Keratinocyte (primary cell): Measurements from ENCODE around the gene HS6ST3. TPM values are rescaled to one million over a fixed set of nuclear protein-coding genes. Genes with fewer than 3 reads are reported as not detected.

Experiments used
- DNase-seq: peaks from one replicate; pipeline ENCODE4 v3.0.0-alpha.2; 2011; ENCODE audit warnings: low read depth, missing footprints, low spot score
- FAIRE-seq: peaks from 2 replicates; lab custom pipeline; 2011; peaks lifted over from hg19 to GRCh38; lab: Jason Lieb, UNC
- H2AFZ ChIP-seq: 2 replicates; pipeline ENCODE4 v1.6.0; 2012; ENCODE audit warnings: low read length, control low read depth, inconsistent platforms; ENCODE audit not compliant: control insufficient read depth
- H3K27ac ChIP-seq: 2 replicates; pipeline ENCODE4 v1.5.1; 2011; ENCODE audit warnings: low read length; ENCODE audit not compliant: control insufficient read depth, insufficient read depth
- H3K27me3 ChIP-seq: 3 replicates; pipeline ENCODE4 v1.6.0; 2011; ENCODE audit warnings: low read length; ENCODE audit not compliant: control insufficient read depth, insufficient read depth; ENCODE audit errors: extremely low read depth
- H3K36me3 ChIP-seq, 2 experiments: 2 replicates in 1 of 2; 3 replicates in 1 of 2; pipeline ENCODE4 v1.5.1; 2011; ENCODE audit warnings: low read length in 2 of 2, mild to moderate bottlenecking in 1 of 2; ENCODE audit not compliant: control insufficient read depth in 2 of 2, insufficient read depth in 2 of 2; ENCODE audit errors: extremely low read depth in 1 of 2
- H3K4me1 ChIP-seq: 3 replicates; pipeline ENCODE4 v1.5.1; 2011; ENCODE audit warnings: low read length; ENCODE audit not compliant: control insufficient read depth, insufficient read depth; ENCODE audit errors: extremely low read depth
- H3K4me2 ChIP-seq: 3 replicates; pipeline ENCODE4 v1.6.0; 2011; ENCODE audit warnings: low read depth, low read length; ENCODE audit not compliant: control insufficient read depth, insufficient read depth; ENCODE audit errors: extremely low read depth
- H3K4me3 ChIP-seq, 3 experiments: fragments of 200-600 bp in 1 of 3; sonication (generic) in 1 of 3; 2 replicates in 2 of 3; 3 replicates in 1 of 3; pipeline ENCODE4 v1.5.1; 2011 to 2016; ENCODE audit warnings: low read length in 3 of 3, mild to moderate bottlenecking in 3 of 3, control low read depth in 2 of 3, inconsistent platforms in 1 of 3, low read depth in 1 of 3, mixed read lengths in 1 of 3, mixed run types in 1 of 3, moderate library complexity in 1 of 3; ENCODE audit not compliant: control insufficient read depth in 2 of 3, insufficient read depth in 2 of 3; ENCODE audit errors: extremely low read depth in 1 of 3
- H3K79me2 ChIP-seq: 2 replicates; pipeline ENCODE4 v1.6.0; 2012; ENCODE audit warnings: low read length; ENCODE audit not compliant: control insufficient read depth, insufficient read depth
- H3K9ac ChIP-seq: 3 replicates; pipeline ENCODE4 v1.6.0; 2011; ENCODE audit warnings: low read length; ENCODE audit not compliant: control insufficient read depth, insufficient read depth; ENCODE audit errors: extremely low read depth
- H3K9me1 ChIP-seq: 3 replicates; pipeline ENCODE4 v1.6.0; 2011; ENCODE audit warnings: low read length; ENCODE audit not compliant: control insufficient read depth, insufficient read depth; ENCODE audit errors: extremely low read depth
- H3K9me3 ChIP-seq: 2 replicates; pipeline ENCODE4 v1.5.1; 2012; ENCODE audit warnings: low read depth, low read length; ENCODE audit not compliant: control insufficient read depth
- H4K20me1 ChIP-seq: 3 replicates; pipeline ENCODE4 v1.6.0; 2011; ENCODE audit warnings: low read length; ENCODE audit not compliant: control insufficient read depth, insufficient read depth; ENCODE audit errors: extremely low read depth
- EZH2 ChIP-seq: IDR thresholded peaks from one replicate; pipeline ENCODE4 v1.6.1; 2012; ENCODE audit warnings: inconsistent platforms, mild to moderate bottlenecking, low read length, moderate library complexity
- dilution Hi-C: fragments of 300-500 bp; cut with MboI; formaldehyde crosslinking; loops from one replicate; pipeline ENCODE4 v1.7.0; 2020; ENCODE audit warnings: low sequenced_read_pairs; ENCODE audit not compliant: extremely low pct_ligation_motif_present
- polyA plus RNA-seq, 5 experiments: library from polyadenylated mRNA; depleted of rRNA in 3 of 5; stranded (reverse) in 3 of 5; stranded (forward) in 1 of 5; unstranded in 1 of 5; fragments of >200 nt; gene quantifications; 1 replicate in 1 of 5; 2 replicates in 3 of 5; 3 replicates in 1 of 5; pipeline versions ENCODE4 v1.2.1 to v1.2.3, GENCODE V29; 2011 to 2012; ENCODE audit warnings: missing spikeins in 2 of 5, low read depth in 1 of 5, low replicate concordance in 1 of 5
- TF ChIP-seq, protein P1 (sequence below), 3 experiments: IDR thresholded peaks in 1 of 3; conservative IDR thresholded peaks in 1 of 3; optimal IDR thresholded peaks in 1 of 3; 2 replicates in 2 of 3; 3 replicates in 1 of 3; pipeline versions ENCODE3 to v1.5.1; 2011; ENCODE audit warnings: low read length in 3 of 3, mild to moderate bottlenecking in 3 of 3, moderate library complexity in 2 of 3, control low read depth in 1 of 3, inconsistent platforms in 1 of 3; ENCODE audit not compliant: insufficient read depth in 2 of 3; ENCODE audit errors: extremely low read depth in 1 of 3

HS6ST3 gene
- polyA plus RNA-seq, 1 donor (not counting 4 experiments of a cell fraction or from before 2014, with no cell fraction given): 0.03 TPM

DNA sequence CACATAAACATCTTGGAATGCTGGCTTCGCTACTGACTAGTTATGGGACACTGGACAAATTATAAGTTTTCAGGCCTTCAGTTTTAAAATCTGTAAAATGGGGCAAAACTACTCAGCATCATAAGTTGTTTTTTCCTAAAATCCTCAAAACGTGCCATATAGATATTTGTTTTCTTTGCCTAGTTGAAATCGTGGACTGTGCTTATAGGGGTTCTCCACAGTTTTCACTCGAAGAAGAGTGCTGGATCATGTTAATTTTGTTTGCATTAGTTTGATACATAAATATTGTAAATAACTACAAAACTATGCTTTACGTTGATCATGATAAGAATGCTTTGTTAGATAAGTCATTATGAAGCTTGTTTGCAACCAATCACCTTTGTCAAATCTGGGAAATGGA is 591.0 kb downstream of the HS6ST3 start:
- Histone ChIP-seq H3K9ac (no peak overlapping the region), H3K27me3 (no peaks in the 10 kb centered on the region), H3K36me3 (no peaks in the 10 kb centered on the region), H3K79me2 (no peaks in the 10 kb centered on the region), H3K4me1 (no peaks in the 10 kb centered on the region), H3K4me3 (no peak overlapping the region), H4K20me1 (no peaks in the 10 kb centered on the region), H3K9me1 (no peaks in the 10 kb centered on the region), H3K9me3 (no peaks in the 10 kb centered on the region), H3K4me2 (no peak overlapping the region), H2AFZ (no peak overlapping the region), H3K27ac (no peak overlapping the region)
- dilution Hi-C loops: no loop called here
- FAIRE-seq: no peak
- DNase-seq: no peak
- no peak for TF ChIP-seq EZH2
- TF ChIP-seq, protein P1, sequence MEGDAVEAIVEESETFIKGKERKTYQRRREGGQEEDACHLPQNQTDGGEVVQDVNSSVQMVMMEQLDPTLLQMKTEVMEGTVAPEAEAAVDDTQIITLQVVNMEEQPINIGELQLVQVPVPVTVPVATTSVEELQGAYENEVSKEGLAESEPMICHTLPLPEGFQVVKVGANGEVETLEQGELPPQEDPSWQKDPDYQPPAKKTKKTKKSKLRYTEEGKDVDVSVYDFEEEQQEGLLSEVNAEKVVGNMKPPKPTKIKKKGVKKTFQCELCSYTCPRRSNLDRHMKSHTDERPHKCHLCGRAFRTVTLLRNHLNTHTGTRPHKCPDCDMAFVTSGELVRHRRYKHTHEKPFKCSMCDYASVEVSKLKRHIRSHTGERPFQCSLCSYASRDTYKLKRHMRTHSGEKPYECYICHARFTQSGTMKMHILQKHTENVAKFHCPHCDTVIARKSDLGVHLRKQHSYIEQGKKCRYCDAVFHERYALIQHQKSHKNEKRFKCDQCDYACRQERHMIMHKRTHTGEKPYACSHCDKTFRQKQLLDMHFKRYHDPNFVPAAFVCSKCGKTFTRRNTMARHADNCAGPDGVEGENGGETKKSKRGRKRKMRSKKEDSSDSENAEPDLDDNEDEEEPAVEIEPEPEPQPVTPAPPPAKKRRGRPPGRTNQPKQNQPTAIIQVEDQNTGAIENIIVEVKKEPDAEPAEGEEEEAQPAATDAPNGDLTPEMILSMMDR (optimal IDR thresholded peaks at IDR 0.05 in 1 of 3, IDR thresholded peaks at IDR 0.05 in 1 of 3, conservative IDR thresholded peaks at IDR 0.05 in 1 of 3; ENCODE audit: extremely low read depth in 1 of 3, insufficient read depth in 2 of 3, low read length in 3 of 3): no peak

DNA sequence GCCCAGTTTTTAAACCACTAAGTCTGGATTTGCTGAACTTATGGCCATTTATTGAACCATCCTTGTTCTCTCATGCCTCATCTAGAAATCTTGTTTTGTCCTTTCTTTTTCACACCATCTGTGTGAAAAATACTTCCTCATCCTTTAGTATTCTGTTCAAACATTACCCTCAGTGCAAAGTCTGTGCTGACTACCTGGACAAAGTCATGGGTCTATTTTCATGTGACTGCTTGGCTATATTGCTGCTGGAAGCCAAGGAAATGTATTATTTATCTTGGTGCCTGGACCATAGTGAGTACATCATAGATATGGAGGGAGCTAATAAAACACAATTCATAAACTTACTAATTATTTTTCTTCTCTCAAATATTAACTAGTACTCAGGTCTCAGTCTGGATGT is 591.9 kb downstream of the HS6ST3 start:
- Histone ChIP-seq H4K20me1 (no peaks in the 10 kb centered on the region), H3K79me2 (no peaks in the 10 kb centered on the region), H3K27me3 (no peaks in the 10 kb centered on the region), H3K4me2 (no peak overlapping the region), H3K9me3 (no peaks in the 10 kb centered on the region), H3K9me1 (no peaks in the 10 kb centered on the region), H3K27ac (no peak overlapping the region), H2AFZ (no peak overlapping the region), H3K36me3 (no peaks in the 10 kb centered on the region), H3K9ac (no peak overlapping the region), H3K4me1 (no peaks in the 10 kb centered on the region), H3K4me3 (no peak overlapping the region)
- FAIRE-seq: no peak
- dilution Hi-C loops: no loop called here
- DNase-seq: no peak
- TF ChIP-seq, protein P1 (optimal IDR thresholded peaks at IDR 0.05 in 1 of 3, IDR thresholded peaks at IDR 0.05 in 1 of 3, conservative IDR thresholded peaks at IDR 0.05 in 1 of 3; ENCODE audit: extremely low read depth in 1 of 3, insufficient read depth in 2 of 3, low read length in 3 of 3): no peak
- no peak for TF ChIP-seq EZH2
